HCT116 (cell line): ENCODE results near the gene AP1M1. TPM values are rescaled to one million over a fixed set of nuclear protein-coding genes. Genes with fewer than 3 reads are reported as not detected.

Source experiments
- ATAC-seq: fragments of 200-7000 bp; cut with Tn5 transposase; 2 replicates; pipeline ENCODE4 v1.9.1; 2020; ENCODE audit warnings: mild to moderate bottlenecking, moderate library complexity
- BruUV-seq: library from RNA; stranded (reverse); fragments of 400-500 nt; replicated peaks from 2 replicates; lab custom pipeline; 2021; lab: Mats Ljungman, UMichigan
- CTCF ChIA-PET: fragments of 300-600 bp; sonication (Branson Sonifier 250); formaldehyde crosslinking; loops from one replicate; lab custom pipeline; 2021; ENCODE audit warnings: antibody characterized with exemption; lab: Charles Lee
- POLR2A ChIA-PET: fragments of 300-600, 350-600 bp; sonication (Branson Sonifier 250); formaldehyde crosslinking; loops from one replicate; lab custom pipeline; 2021; ENCODE audit warnings: antibody characterized with exemption; lab: Charles Lee
- RAD21 ChIA-PET, 2 experiments: fragments of 300-600 bp; sonication (Branson Sonifier 250); formaldehyde crosslinking; loops; one replicate each; lab custom pipeline; 2023; ENCODE audit warnings: low total read pairs in 2 of 2; ENCODE audit not compliant: uncharacterized antibody in 2 of 2, unreplicated experiment in 2 of 2, low non-redundant PET in 1 of 2; lab: Charles Lee
- DNase-seq: peaks from one replicate; pipeline ENCODE4 v3.0.0-alpha.2; 2010; ENCODE audit warnings: low read depth, low spot score
- H2AFZ ChIP-seq: fragments of 200-600 bp; shearing (Covaris generic), sonication (generic); 2 replicates; pipeline ENCODE4 v1.6.1; 2017; ENCODE audit warnings: low read depth, mixed run types, mixed read lengths, antibody characterized with exemption, low read length; ENCODE audit not compliant: poor library complexity, severe bottlenecking
- H3K27ac ChIP-seq: 2 replicates; pipeline ENCODE4 v1.5.1; 2012; ENCODE audit warnings: low read depth, low read length
- H3K27me3 ChIP-seq: fragments of 200-600 bp; sonication (generic); 2 replicates; pipeline ENCODE4 v1.6.1; 2016; ENCODE audit warnings: mixed run types, low read length, mixed read lengths; ENCODE audit not compliant: insufficient read depth
- H3K36me3 ChIP-seq, 2 experiments: fragments of 200-500 bp in 1 of 2; fragments of 200-600 bp in 1 of 2; sonication (Bioruptor generic) in 1 of 2; sonication (generic) in 1 of 2; 2 replicates each; pipeline versions ENCODE4 v1.5.1 to v1.6.1; 2014 to 2016; ENCODE audit warnings: low read length in 2 of 2, inconsistent platforms in 1 of 2, mixed read lengths in 1 of 2, mixed run types in 1 of 2; ENCODE audit not compliant: insufficient read depth in 2 of 2, control insufficient read depth in 1 of 2
- H3K4me1 ChIP-seq, 2 experiments: fragments of 200-600 bp in 1 of 2; sonication (generic) in 1 of 2; 2 replicates each; pipeline versions ENCODE4 v1.5.1 to v1.6.1; 2012 to 2017; ENCODE audit warnings: low read length in 2 of 2, inconsistent platforms in 1 of 2, mild to moderate bottlenecking in 1 of 2, mixed read lengths in 1 of 2, mixed run types in 1 of 2, moderate library complexity in 1 of 2; ENCODE audit not compliant: insufficient read depth in 2 of 2, control insufficient read depth in 1 of 2
- H3K4me2 ChIP-seq: fragments of 200-600 bp; sonication (generic); 2 replicates; pipeline ENCODE4 v1.6.1; 2017; ENCODE audit warnings: mixed run types, low read length, mixed read lengths
- H3K4me3 ChIP-seq, 2 experiments: fragments of 200-600 bp in 1 of 2; sonication (generic) in 1 of 2; replicated peaks in 1 of 2; 2 replicates each; pipeline ENCODE4 v1.5.1; 2011 to 2016; ENCODE audit warnings: low read length in 2 of 2, control low read depth in 1 of 2, low read depth in 1 of 2, mild to moderate bottlenecking in 1 of 2, mixed read lengths in 1 of 2, mixed run types in 1 of 2
- H3K79me2 ChIP-seq: fragments of 200-600 bp; sonication (generic); 2 replicates; pipeline ENCODE4 v1.6.1; 2017; ENCODE audit warnings: mild to moderate bottlenecking, mixed run types, low read length, moderate library complexity, mixed read lengths; ENCODE audit not compliant: insufficient read depth
- H3K9ac ChIP-seq: fragments of 200-600 bp; sonication (generic); 2 replicates; pipeline ENCODE4 v1.6.1; 2016; ENCODE audit warnings: low read length, mixed read lengths
- H3K9me2 ChIP-seq: fragments of 200-600 bp; sonication (generic), shearing (Covaris generic); 2 replicates; pipeline ENCODE4 v1.6.1; 2017; ENCODE audit warnings: mixed run types, mild to moderate bottlenecking, moderate library complexity; ENCODE audit not compliant: insufficient read depth
- H3K9me3 ChIP-seq, 2 experiments: fragments of 200-500 bp in 1 of 2; fragments of 200-600 bp in 1 of 2; sonication (Bioruptor generic) in 1 of 2; sonication (generic) in 1 of 2; 2 replicates each; pipeline ENCODE4 v1.6.1; 2014 to 2017; ENCODE audit warnings: low read length in 2 of 2, mixed read lengths in 2 of 2, inconsistent platforms in 1 of 2, low read depth in 1 of 2, mild to moderate bottlenecking in 1 of 2, mixed run types in 1 of 2, moderate library complexity in 1 of 2; ENCODE audit not compliant: control insufficient read depth in 1 of 2, insufficient read depth in 1 of 2
- H4K20me1 ChIP-seq: fragments of 200-600 bp; sonication (generic), shearing (Covaris generic); 2 replicates; pipeline ENCODE4 v1.6.1; 2017; ENCODE audit warnings: mixed run types, mild to moderate bottlenecking, moderate library complexity; ENCODE audit not compliant: insufficient read depth
- CTCF ChIP-seq, 3 experiments: fragments of 200-600 bp in 1 of 3; sonication (generic) in 1 of 3; IDR thresholded peaks in 2 of 3; conservative IDR thresholded peaks in 1 of 3; 2 replicates each; pipeline ENCODE4 v1.5.1; 2012 to 2017; ENCODE audit warnings: low read depth in 2 of 3, low read length in 2 of 3, antibody characterized with exemption in 1 of 3, borderline replicate concordance in 1 of 3, control low read depth in 1 of 3, mild to moderate bottlenecking in 1 of 3, mixed read lengths in 1 of 3, mixed run types in 1 of 3, moderate library complexity in 1 of 3; ENCODE audit not compliant: insufficient read depth in 1 of 3
- ELF1 ChIP-seq: IDR thresholded peaks from 2 replicates; pipeline ENCODE4 v1.6.1; 2012; ENCODE audit warnings: low read depth, borderline replicate concordance
- EZH2 ChIP-seq: fragments of 200-600 bp; sonication (generic); IDR thresholded peaks from 2 replicates; pipeline ENCODE4 v1.6.1; 2017; ENCODE audit warnings: antibody characterized with exemption, mixed run types
- EZH2phosphoT487 ChIP-seq: fragments of 200-600 bp; IDR thresholded peaks from 2 replicates; pipeline ENCODE4 v1.6.1; 2018; ENCODE audit warnings: antibody characterized with exemption, borderline replicate concordance
- JUND ChIP-seq: IDR thresholded peaks from 2 replicates; pipeline ENCODE4 v1.6.1; 2012
- REST ChIP-seq: IDR thresholded peaks from 2 replicates; pipeline ENCODE4 v1.6.1; 2012; ENCODE audit warnings: low read depth
- SRF ChIP-seq: IDR thresholded peaks from 2 replicates; pipeline ENCODE4 v1.6.1; 2012; ENCODE audit warnings: low read depth
- YY1 ChIP-seq: IDR thresholded peaks from 2 replicates; pipeline ENCODE4 v1.6.1; 2011; ENCODE audit warnings: low read length, low read depth, moderate library complexity, mild to moderate bottlenecking; ENCODE audit not compliant: insufficient replicate concordance; ENCODE audit errors: extremely low read depth
- intact Hi-C: fragments of 100-400 bp; cut with micrococcal nuclease; formaldehyde crosslinking; loops from 2 replicates; pipeline ENCODE4 v1.10.0; 2022
- total RNA-seq: library from RNA; stranded (reverse); gene quantifications from one replicate; pipeline ENCODE4 v1.2.1, GENCODE V29; 2021; ENCODE audit not compliant: unreplicated experiment

The AP1M1 gene
- total RNA-seq, 1 experiment from 2014 or later = 50.0 TPM

- TF ChIP-seq CTCF (IDR thresholded peaks at IDR 0.05 in 2 of 3, conservative IDR thresholded peaks at IDR 0.05 in 1 of 3; ENCODE audit: borderline replicate concordance in 1 of 3, insufficient read depth in 1 of 3, low read depth in 2 of 3, low read length in 2 of 3) (no peak), JUND (no peak), YY1 (no peak), SRF (no peak), EZH2phosphoT487 (no peak), ELF1 (no peak), REST (no peak)
These were observed 43.2 kb upstream of the AP1M1 start (continued) for GRCh38 chr19:16154557-16154956.

GRCh38 chr19:16155128-16155527, 42.6 kb upstream of the AP1M1 start:
- H3K27ac ChIP-seq = no peak overlapping the region
- H3K4me1 ChIP-seq = peaks cover 9 to 29% of the 10 kb centered on the region in 2 experiments
- DNase-seq = no peak
- ChIA-PET CTCF (no interaction called here), POLR2A (no interaction called here), RAD21 (no interaction called here)
- H3K27me3 ChIP-seq = no peaks in the 10 kb centered on the region
- H4K20me1 ChIP-seq = no peaks in the 10 kb centered on the region
- no peaks in the 10 kb centered on the region for H3K79me2 ChIP-seq
- TF ChIP-seq EZH2 = no peak
- H3K9ac ChIP-seq = no peak overlapping the region
- no peak overlapping the region for H2AFZ ChIP-seq
- ATAC-seq = no peak
- no TSS peak for BruUV-seq
- intact Hi-C loops = no loop called here
- H3K36me3 ChIP-seq = peaks cover 18 to 24% of the 10 kb centered on the region in 2 experiments
- H3K9me2 ChIP-seq = no peaks in the 10 kb centered on the region
- no peaks in the 10 kb centered on the region for H3K9me3 ChIP-seq
- no peak overlapping the region for H3K4me2 ChIP-seq
- no peak overlapping the region for H3K4me3 ChIP-seq
